HG02970 (cell line): ENCODE data around the gene RTRAF.

ENCODE experiments used
- ATAC-seq: cut with Tn5 transposase; IDR thresholded peaks from one replicate; pipeline ENCODE4 v1.9.1; 2021; ENCODE audit warnings: mild to moderate bottlenecking, moderate library complexity, moderate number of reproducible peaks; ENCODE audit not compliant: unreplicated experiment, low FRiP score

The RTRAF gene

GRCh38 chr14:51993285-51993920 is 4.1 kb downstream of the RTRAF start:
- ATAC-seq, result no peak

GRCh38 chr14:51996148-51996746 is 6.9 kb downstream of the RTRAF start:
- ATAC-seq, result no peak

- no peak for ATAC-seq
Observed at GRCh38 chr14:51998348-51998747, 9.0 kb downstream of the RTRAF start.

GRCh38 chr14:51999084-51999483 is 9.7 kb downstream of the RTRAF start:
- no peak for ATAC-seq

GRCh38 chr14:52000019-52000582 is 10.8 kb downstream of the RTRAF start:
- ATAC-seq, result no peak

- ATAC-seq, result no peak
Observed at GRCh38 chr14:52000696-52001095, 11.3 kb downstream of the RTRAF start.

- no peak for ATAC-seq
Observed at GRCh38 chr14:52002542-52002941, 13.2 kb downstream of the RTRAF start.

GRCh38 chr14:52003324-52003723 is 14.0 kb downstream of the RTRAF start:
- ATAC-seq, result no peak

- no peak for ATAC-seq
Observed at GRCh38 chr14:52005625-52006024, 16.3 kb downstream of the RTRAF start.

GRCh38 chr14:52006361-52006760 is 17.0 kb downstream of the RTRAF start:
- no peak for ATAC-seq

GRCh38 chr14:52007211-52007610 is 17.9 kb downstream of the RTRAF start:
- ATAC-seq, result no peak

GRCh38 chr14:52007637-52008036 is 18.3 kb downstream of the RTRAF start:
- ATAC-seq, result no peak

GRCh38 chr14:52008136-52008535 is 18.8 kb downstream of the RTRAF start:
- ATAC-seq, result no peak

GRCh38 chr14:52010173-52010693 is 20.9 kb downstream of the RTRAF start:
- ATAC-seq, result no peak

- no peak for ATAC-seq
Observed at GRCh38 chr14:52011523-52011922, 22.2 kb downstream of the RTRAF start.

GRCh38 chr14:52012635-52013034 is 23.3 kb downstream of the RTRAF start:
- no peak for ATAC-seq

GRCh38 chr14:52013984-52014600 is 24.7 kb downstream of the RTRAF start:
- ATAC-seq, result no peak

GRCh38 chr14:52014601-52015267 is 25.4 kb downstream of the RTRAF start:
- no peak for ATAC-seq

- no peak for ATAC-seq
Observed at GRCh38 chr14:52015411-52016030, 26.2 kb downstream of the RTRAF start.

- ATAC-seq, result no peak
Observed at GRCh38 chr14:52018252-52018651, 28.9 kb downstream of the RTRAF start.
